Astrocyte (in vitro differentiated cells and primary cell): ENCODE results near the gene TOLLIP.

Experiments
- CTCF ChIP-seq: IDR thresholded peaks from 2 replicates; pipeline ENCODE4 v1.5.1; 2011; ENCODE audit warnings: low read depth, mild to moderate bottlenecking, inconsistent platforms, low read length, moderate library complexity; ENCODE audit not compliant: insufficient read depth
- EZH2 ChIP-seq: IDR thresholded peaks from 2 replicates; pipeline ENCODE4 v1.6.1; 2012; ENCODE audit warnings: mild to moderate bottlenecking, low read length, inconsistent platforms; ENCODE audit not compliant: insufficient read depth

GRCh38 chr11:1239596-1240205 is 69.7 kb downstream of the TOLLIP start:
- no peak for TF ChIP-seq CTCF
- no peak for TF ChIP-seq EZH2
